ENCODE data around the gene CST1.

Gene CST1

DNA sequence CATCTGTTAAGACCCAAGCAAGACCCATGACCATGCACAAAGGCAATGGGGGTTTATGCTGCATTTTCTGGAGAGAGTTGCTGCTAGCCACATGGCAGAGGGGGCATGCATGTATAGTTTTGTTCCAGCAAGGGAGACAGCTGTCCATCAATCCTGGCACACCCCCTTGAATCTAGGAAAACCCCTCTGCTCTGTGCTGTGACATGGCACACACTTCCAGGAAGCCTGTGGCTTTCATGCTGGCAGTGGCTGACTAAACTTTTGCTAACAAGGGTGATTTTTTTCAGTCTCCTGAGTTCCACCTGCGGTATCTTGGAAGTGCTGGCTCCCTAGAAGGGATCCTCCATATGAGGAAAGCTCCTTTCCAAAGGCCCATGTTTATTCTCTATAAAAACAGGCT is 52.8 kb downstream of the CST1 start:
- DNase-seq, result peak; percentile 14
